Natural killer cell (primary cell): Measurements from ENCODE around the gene HMCES. TPM values are rescaled to one million over a fixed set of nuclear protein-coding genes. Genes with fewer than 3 reads are reported as not detected.
A peak's percentile ranks its signal among the peaks of the same experiment; 100 is the strongest.

Experiments
- ATAC-seq, 3 donors: fragments of 150-1000 bp in 2 of 3; fragments of 200-7000 bp in 1 of 3; cut with Tn5 transposase; 1 replicate in 1 of 3; 2 replicates in 2 of 3; pipeline ENCODE4 v1.10.0; 2021; ENCODE audit warnings: mild to moderate bottlenecking in 2 of 3, moderate library complexity in 2 of 3
- DNase-seq, 2 donors: peaks; one replicate each; pipeline versions ENCODE4 v3.0.0 to v3.0.0-alpha.2; 2013 to 2021; ENCODE audit warnings: mixed read lengths in 1 of 2
- H3K27ac ChIP-seq: one replicate; pipeline ENCODE4 v1.5.1; 2013; ENCODE audit warnings: mild to moderate bottlenecking, low read length
- H3K27me3 ChIP-seq: one replicate; pipeline ENCODE4 v1.6.1; 2013; ENCODE audit warnings: low read length; ENCODE audit not compliant: control insufficient read depth, insufficient read depth
- H3K36me3 ChIP-seq: one replicate; pipeline ENCODE4 v1.6.1; 2013; ENCODE audit warnings: low read length; ENCODE audit not compliant: control insufficient read depth, insufficient read depth
- H3K4me1 ChIP-seq: one replicate; pipeline ENCODE4 v1.6.1; 2013; ENCODE audit warnings: low read length; ENCODE audit not compliant: control insufficient read depth, insufficient read depth
- H3K4me3 ChIP-seq: one replicate; pipeline ENCODE4 v1.5.1; 2013; ENCODE audit warnings: low read length
- H3K9me3 ChIP-seq: one replicate; pipeline ENCODE4 v1.6.1; 2013; ENCODE audit warnings: low read length; ENCODE audit not compliant: control insufficient read depth, insufficient read depth
- H3K27ac Mint-ChIP-seq, 2 donors: one replicate each; pipeline ENCODE4 v1.8.0; 2022; ENCODE audit warnings: mild to moderate bottlenecking in 2 of 2, mixed read lengths in 2 of 2, moderate library complexity in 1 of 2
- H3K27me3 Mint-ChIP-seq, 2 donors: one replicate each; pipeline ENCODE4 v1.8.0; 2022; ENCODE audit warnings: low read depth in 2 of 2, mixed read lengths in 2 of 2
- H3K36me3 Mint-ChIP-seq: one replicate; pipeline ENCODE4 v1.8.0; 2022; ENCODE audit warnings: mixed read lengths
- H3K4me1 Mint-ChIP-seq, 2 donors: one replicate each; pipeline ENCODE4 v1.8.0; 2022; ENCODE audit warnings: mixed read lengths in 2 of 2
- H3K4me3 Mint-ChIP-seq: one replicate; pipeline ENCODE4 v1.8.0; 2022; ENCODE audit warnings: mild to moderate bottlenecking, moderate library complexity, mixed read lengths
- H3K9me3 Mint-ChIP-seq, 2 donors: one replicate each; pipeline ENCODE4 v1.8.0; 2022; ENCODE audit warnings: mixed read lengths in 2 of 2
- CTCF ChIP-seq: fragments of 200-600 bp; IDR thresholded peaks from one replicate; pipeline ENCODE4 v1.8.0; 2022; ENCODE audit warnings: antibody characterized with exemption
- WGBS: methylation state at CpG from one replicate; pipeline ENCODE4 v1.1.7; 2013; ENCODE audit warnings: missing lambda C conversion rate; ENCODE audit not compliant: insufficient coverage; 5-methylcytosine and 5-hydroxymethylcytosine counted together
- intact Hi-C: fragments of 100-400 bp; cut with micrococcal nuclease; formaldehyde crosslinking; loops from one replicate; pipeline ENCODE4 v1.14.2; 2022
- total RNA-seq, 4 donors: library from RNA; stranded (reverse); fragments of 120-200 nt in 1 of 4; gene quantifications; one replicate each; pipeline versions ENCODE4 v1.2.3 to v1.2.4, GENCODE V29; 2013 to 2022

The HMCES gene
- total RNA-seq, 3 donors from 2014 or later (not counting 1 experiment from before 2014, with no cell fraction given): 37.3 to 42.8 (median 40.9) TPM

- Mint-ChIP-seq H3K27me3 (no peaks in the 10 kb centered on the region), H3K4me1 (peaks cover 13 to 35% of the 10 kb centered on the region in 2 donors), H3K36me3 (no peaks in the 10 kb centered on the region), H3K9me3 (no peaks in the 10 kb centered on the region), H3K27ac (no peak overlapping the region), H3K4me3 (no peak overlapping the region)
- intact Hi-C loops: loop anchor here (2.0 kb wide), 1 partner anchor 39 kb away; the partner anchor contains the start of gene HMCES
- 53% methylated on average over 5 of the region's 5 CpGs for WGBS
- ATAC-seq: no peak
- Histone ChIP-seq H3K4me3 (no peak overlapping the region), H3K27ac (no peak overlapping the region), H3K4me1 (peaks cover 24% of the 10 kb centered on the region), H3K27me3 (no peaks in the 10 kb centered on the region), H3K36me3 (no peaks in the 10 kb centered on the region), H3K9me3 (no peaks in the 10 kb centered on the region)
- no peak for DNase-seq
- TF ChIP-seq CTCF: no peak
These were observed 39.2 kb downstream of the HMCES start for GRCh38 chr3:129317848-129318247.

- Mint-ChIP-seq H3K27ac (no peak overlapping the region), H3K4me3 (no peak overlapping the region), H3K4me1 (peaks cover 8 to 24% of the 10 kb centered on the region in 2 donors), H3K36me3 (no peaks in the 10 kb centered on the region), H3K9me3 (no peaks in the 10 kb centered on the region), H3K27me3 (no peaks in the 10 kb centered on the region)
- Histone ChIP-seq H3K4me1 (peaks cover 17% of the 10 kb centered on the region), H3K27me3 (no peaks in the 10 kb centered on the region), H3K36me3 (no peaks in the 10 kb centered on the region), H3K4me3 (no peak overlapping the region), H3K9me3 (no peaks in the 10 kb centered on the region), H3K27ac (no peak overlapping the region)
- DNase-seq: no peak
- TF ChIP-seq CTCF: no peak
- intact Hi-C loops: no loop called here
- WGBS: 90% methylated on average over 15 of the region's 15 CpGs
- no peak for ATAC-seq
These were observed 40.3 kb downstream of the HMCES start for GRCh38 chr3:129318921-129319320.

- no peaks in the 10 kb centered on the region for H3K27me3 Mint-ChIP-seq
- H3K27me3 ChIP-seq: no peaks in the 10 kb centered on the region
- no peak for ATAC-seq
- no peaks in the 10 kb centered on the region for H3K9me3 Mint-ChIP-seq
- H3K4me1 ChIP-seq: peaks cover 9% of the 10 kb centered on the region
- no peaks in the 10 kb centered on the region for H3K36me3 ChIP-seq
- H3K27ac Mint-ChIP-seq: peak overlapping the region in 1 of 2 donors; percentile 34
- H3K9me3 ChIP-seq: no peaks in the 10 kb centered on the region
- no peaks in the 10 kb centered on the region for H3K36me3 Mint-ChIP-seq
- no peak for TF ChIP-seq CTCF
- H3K4me3 ChIP-seq: no peak overlapping the region
- intact Hi-C loops: no loop called here
- DNase-seq: no peak
- H3K4me3 Mint-ChIP-seq: no peak overlapping the region
- H3K4me1 Mint-ChIP-seq: peaks cover 0 to 17% of the 10 kb centered on the region in 2 donors
- no peak overlapping the region for H3K27ac ChIP-seq
- WGBS: 93% methylated on average over 4 of the region's 8 CpGs
These were observed 41.6 kb downstream of the HMCES start for GRCh38 chr3:129320261-129320660.

- H3K27ac Mint-ChIP-seq: no peak overlapping the region
These were observed 42.3 kb downstream of the HMCES start for GRCh38 chr3:129320825-129321487.

More at GRCh38 chr3:129320825-129321487, 42.3 kb downstream of the HMCES start:
- Histone ChIP-seq H3K4me1 (peaks cover 9% of the 10 kb centered on the region), H3K27me3 (no peaks in the 10 kb centered on the region), H3K4me3 (no peak overlapping the region), H3K36me3 (no peaks in the 10 kb centered on the region), H3K9me3 (no peaks in the 10 kb centered on the region), H3K27ac (no peak overlapping the region)
- Mint-ChIP-seq H3K36me3 (no peaks in the 10 kb centered on the region), H3K4me3 (no peak overlapping the region), H3K9me3 (no peaks in the 10 kb centered on the region), H3K27me3 (no peaks in the 10 kb centered on the region), H3K4me1 (peaks cover 0 to 11% of the 10 kb centered on the region in 2 donors)
- TF ChIP-seq CTCF: no peak
- intact Hi-C loops: no loop called here
- 91% methylated on average over 7 of the region's 7 CpGs for WGBS
- ATAC-seq (no peak), DNase-seq (no peak)
